GM12872 (cell line): ENCODE data around the gene TRAM2.

Experiments
- TF ChIP-seq, protein P1 (sequence below): IDR thresholded peaks from 3 replicates; pipeline ENCODE4 v1.5.1; 2011; ENCODE audit warnings: low read depth, mild to moderate bottlenecking, low read length, moderate library complexity; ENCODE audit not compliant: insufficient read depth

The TRAM2 gene

DNA sequence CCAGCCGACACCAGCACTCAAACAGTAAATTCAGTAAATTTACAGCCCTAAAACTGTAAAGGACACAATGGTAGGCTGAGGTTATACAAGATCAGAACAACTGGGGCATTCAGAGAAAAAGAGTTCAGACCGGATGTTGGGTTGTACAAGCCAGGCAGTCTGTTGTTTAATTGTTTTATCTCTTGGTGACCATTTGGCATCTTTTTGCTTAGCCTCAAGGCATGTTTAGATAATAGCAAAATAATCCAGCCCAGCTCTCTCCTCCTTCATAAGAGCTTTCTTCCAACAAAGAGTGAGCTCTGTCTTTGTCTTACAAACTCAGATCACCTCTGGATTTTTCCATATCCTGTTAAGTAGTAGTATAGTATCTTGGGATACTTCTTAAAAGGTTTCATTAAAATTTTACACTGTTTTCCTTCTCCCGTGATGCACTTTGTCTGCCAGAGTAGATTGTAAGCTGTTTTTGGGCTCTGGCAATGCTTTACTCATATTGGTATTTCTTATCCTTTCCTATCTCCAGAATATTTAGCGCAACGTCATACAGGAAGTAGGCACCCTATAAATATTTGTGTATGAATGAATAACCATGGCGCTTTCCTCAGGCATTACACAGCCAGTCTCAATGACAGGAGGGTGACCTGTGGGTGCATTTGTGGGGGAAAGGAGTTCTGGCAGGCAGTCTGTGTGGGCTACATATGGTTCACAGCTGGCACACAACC lies 35.6 kb upstream of the TRAM2 start:
- TF ChIP-seq, protein P1, sequence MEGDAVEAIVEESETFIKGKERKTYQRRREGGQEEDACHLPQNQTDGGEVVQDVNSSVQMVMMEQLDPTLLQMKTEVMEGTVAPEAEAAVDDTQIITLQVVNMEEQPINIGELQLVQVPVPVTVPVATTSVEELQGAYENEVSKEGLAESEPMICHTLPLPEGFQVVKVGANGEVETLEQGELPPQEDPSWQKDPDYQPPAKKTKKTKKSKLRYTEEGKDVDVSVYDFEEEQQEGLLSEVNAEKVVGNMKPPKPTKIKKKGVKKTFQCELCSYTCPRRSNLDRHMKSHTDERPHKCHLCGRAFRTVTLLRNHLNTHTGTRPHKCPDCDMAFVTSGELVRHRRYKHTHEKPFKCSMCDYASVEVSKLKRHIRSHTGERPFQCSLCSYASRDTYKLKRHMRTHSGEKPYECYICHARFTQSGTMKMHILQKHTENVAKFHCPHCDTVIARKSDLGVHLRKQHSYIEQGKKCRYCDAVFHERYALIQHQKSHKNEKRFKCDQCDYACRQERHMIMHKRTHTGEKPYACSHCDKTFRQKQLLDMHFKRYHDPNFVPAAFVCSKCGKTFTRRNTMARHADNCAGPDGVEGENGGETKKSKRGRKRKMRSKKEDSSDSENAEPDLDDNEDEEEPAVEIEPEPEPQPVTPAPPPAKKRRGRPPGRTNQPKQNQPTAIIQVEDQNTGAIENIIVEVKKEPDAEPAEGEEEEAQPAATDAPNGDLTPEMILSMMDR: no peak

DNA sequence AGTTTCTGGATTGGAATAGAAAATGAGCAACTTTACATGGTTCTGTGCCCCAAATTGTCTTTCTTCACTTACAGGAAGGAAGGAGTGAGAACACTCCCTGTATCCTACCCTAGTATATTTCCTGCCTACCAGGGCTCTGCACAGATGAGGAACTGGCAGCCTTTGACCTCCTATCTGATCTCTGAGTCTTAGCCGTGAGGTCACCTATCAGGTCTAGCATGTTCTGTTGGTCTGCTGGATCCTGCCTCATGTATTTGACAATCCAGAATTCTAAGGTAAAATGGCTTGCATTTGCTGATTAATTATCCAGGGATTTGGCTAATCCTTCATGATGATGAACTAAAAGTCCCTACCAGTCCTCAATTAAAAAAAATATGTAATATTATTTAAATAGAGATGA lies 35.0 kb upstream of the TRAM2 start:
- TF ChIP-seq, protein P1: no peak

DNA sequence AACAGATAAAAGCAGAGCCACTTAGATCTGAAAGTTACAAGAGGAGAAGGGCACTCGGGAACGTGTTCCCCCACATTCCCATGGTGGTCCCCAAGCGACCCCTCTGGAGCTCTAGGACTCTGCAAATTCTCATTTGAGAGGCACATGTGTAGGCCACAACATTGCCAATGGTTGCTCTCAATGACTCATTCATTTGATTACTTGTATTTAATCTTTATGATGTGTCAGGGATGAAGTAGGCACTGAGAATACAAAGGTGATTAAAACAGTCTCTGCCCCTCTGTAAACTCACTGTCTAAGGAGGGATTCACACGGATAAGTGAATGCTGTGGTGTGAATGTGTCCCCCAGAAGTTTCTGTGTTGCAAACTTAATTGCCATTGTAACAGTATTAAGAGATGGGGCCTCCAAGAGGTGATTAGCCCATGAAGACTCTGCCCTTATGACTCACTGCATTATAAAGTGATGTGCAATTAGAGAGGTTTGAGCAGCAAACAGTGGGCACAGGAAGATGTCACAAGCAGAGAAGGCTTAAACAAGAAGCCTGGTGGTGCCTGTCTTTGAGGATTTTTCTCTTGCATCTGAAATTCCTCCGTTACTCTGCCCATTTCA lies 34.0 kb upstream of the TRAM2 start:
- TF ChIP-seq, protein P1: no peak

DNA sequence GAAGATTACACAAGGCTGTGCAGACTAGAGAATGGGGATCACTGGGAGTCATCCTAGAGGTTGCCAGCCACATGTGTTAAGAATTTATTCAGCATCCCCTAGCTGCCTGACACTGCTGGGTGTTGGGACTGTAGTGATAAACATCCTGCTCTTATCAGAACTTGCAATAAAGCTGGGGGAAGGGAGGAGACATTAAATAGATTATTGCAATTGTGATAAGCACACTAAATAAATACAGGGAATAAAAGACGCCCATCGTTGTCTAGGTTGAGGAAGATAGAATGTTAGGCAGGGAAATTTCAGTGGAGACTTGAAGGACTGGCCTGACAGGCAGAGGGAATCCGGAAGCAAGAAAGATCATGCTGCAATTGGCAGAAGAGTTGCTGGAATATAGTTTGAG lies 33.2 kb upstream of the TRAM2 start:
- TF ChIP-seq, protein P1: no peak

DNA sequence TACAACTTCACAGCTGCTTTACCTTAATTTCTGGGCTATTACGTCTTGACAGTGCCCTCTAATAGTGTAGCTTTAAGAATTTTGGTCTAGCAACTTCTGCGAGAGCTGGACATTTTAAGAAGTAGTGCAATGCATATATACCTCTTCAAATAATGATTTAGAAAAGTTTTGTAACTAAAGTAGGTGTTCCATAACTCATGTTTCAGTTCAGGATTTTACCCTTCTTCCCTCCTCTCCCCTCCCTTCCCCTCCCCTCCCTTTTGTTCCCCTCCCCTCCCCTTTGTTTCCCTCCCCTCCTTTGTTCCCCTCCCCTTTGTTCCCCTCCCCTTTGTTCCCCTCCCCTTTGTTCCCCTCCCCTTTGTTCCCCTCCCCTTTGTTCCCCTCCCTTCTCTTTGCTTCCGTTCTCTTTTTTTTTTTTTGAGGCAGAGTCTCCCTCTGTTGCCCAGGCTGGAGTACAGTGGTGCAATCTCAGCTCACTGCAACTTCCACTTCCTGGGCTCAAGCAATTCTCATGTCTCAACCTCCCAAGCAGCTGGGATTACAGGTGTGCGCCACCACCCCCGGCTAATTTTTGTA lies 28.8 kb upstream of the TRAM2 start:
- TF ChIP-seq, protein P1: no peak

DNA sequence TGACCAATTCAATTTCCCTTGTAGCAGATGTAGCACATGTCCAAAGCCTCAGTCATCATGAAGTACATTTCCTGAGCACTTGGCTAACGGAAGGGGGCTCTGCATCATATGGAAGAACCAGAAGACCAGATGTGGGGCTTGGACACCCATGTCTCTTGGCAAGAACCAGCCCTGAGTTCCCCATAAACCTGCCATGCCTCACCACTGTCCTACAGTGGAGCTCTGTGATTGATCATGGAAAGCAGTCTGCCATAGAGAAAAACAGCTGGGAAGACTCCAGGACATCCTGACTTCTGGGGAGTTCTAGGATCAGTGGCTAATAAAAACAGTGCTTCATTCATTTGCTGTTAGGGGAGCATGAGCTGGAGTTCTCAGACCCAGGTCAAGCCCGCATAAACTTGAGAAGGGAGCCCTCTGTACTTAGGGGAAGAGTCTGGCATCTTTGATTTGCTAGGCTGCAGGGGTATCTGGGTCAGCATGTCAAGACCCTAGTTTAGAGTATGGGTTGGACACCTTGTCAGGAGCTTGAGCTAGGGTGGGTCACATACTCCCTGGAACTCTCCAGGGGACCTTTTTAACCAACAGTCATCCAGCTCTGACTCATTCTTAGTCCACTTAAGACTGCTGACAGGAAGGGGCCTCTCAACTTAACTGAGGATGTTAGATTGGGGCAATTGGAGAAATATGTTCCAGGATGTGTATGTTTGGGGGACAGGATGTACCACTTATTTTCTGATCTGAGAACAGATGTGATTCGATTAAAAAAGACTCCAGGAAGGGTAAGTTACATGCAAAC lies 26.3 kb upstream of the TRAM2 start:
- TF ChIP-seq, protein P1: no peak

DNA sequence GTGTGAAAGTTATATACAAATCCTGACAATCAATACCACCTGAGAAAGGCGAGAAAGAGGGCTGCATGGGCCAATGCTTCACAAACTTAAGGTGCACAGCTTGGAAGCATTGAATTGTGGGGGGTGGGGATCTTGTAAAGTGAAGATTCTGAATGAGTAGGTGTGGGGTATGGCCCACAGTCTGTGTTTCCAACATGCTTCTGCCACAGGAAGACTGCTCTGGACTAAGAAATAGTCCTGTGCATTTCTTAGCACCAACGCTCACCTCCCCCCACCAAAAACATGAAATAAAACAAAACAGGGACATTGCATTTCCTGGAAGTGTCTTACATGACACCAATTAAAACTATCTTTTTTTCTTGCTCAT lies 21.9 kb upstream of the TRAM2 start:
- TF ChIP-seq, protein P1: no peak
